Endothelial cell of umbilical vein (primary cell): ENCODE data around the gene SLC23A2.

Source experiments
- CTCF ChIP-seq, 2 donors: IDR thresholded peaks; 1 replicate in 1 of 2; 2 replicates in 1 of 2; pipeline ENCODE4 v1.5.1; 2011; ENCODE audit warnings: low read length in 2 of 2, mild to moderate bottlenecking in 2 of 2, moderate library complexity in 2 of 2, control low read depth in 1 of 2, inconsistent platforms in 1 of 2, low read depth in 1 of 2; ENCODE audit not compliant: insufficient read depth in 1 of 2; ENCODE audit errors: extremely low read depth in 1 of 2
- EZH2 ChIP-seq: IDR thresholded peaks from 2 replicates; pipeline ENCODE4 v1.6.1; 2012; ENCODE audit warnings: borderline replicate concordance, low read depth, mild to moderate bottlenecking, moderate library complexity, low read length, inconsistent platforms; ENCODE audit not compliant: severe bottlenecking
- POLR2A ChIP-seq: IDR thresholded peaks from 2 replicates; pipeline ENCODE4 v1.6.1; 2012; ENCODE audit warnings: low read depth, mild to moderate bottlenecking, control low read depth, low read length
- POLR2AphosphoS5 ChIP-seq: IDR thresholded peaks from 2 replicates; pipeline ENCODE4 v1.6.1; 2012; ENCODE audit warnings: low read depth, mild to moderate bottlenecking, control low read depth, low read length, moderate library complexity; ENCODE audit not compliant: insufficient read depth

- TF ChIP-seq CTCF (IDR thresholded peaks at IDR 0.05; ENCODE audit: extremely low read depth in 1 of 2, insufficient read depth in 1 of 2, low read depth in 1 of 2, low read length in 2 of 2) (no peak), POLR2A (no peak), EZH2 (no peak), POLR2AphosphoS5 (no peak)
Measured at GRCh38 chr20:4902788-4903187, 98.5 kb downstream of the SLC23A2 start.
